ENCODE results near the gene SNTG2.

SNTG2 gene

GRCh38 chr2:953408-953807, 2.8 kb downstream of the SNTG2 start:
- TF ChIP-seq, protein P1, sequence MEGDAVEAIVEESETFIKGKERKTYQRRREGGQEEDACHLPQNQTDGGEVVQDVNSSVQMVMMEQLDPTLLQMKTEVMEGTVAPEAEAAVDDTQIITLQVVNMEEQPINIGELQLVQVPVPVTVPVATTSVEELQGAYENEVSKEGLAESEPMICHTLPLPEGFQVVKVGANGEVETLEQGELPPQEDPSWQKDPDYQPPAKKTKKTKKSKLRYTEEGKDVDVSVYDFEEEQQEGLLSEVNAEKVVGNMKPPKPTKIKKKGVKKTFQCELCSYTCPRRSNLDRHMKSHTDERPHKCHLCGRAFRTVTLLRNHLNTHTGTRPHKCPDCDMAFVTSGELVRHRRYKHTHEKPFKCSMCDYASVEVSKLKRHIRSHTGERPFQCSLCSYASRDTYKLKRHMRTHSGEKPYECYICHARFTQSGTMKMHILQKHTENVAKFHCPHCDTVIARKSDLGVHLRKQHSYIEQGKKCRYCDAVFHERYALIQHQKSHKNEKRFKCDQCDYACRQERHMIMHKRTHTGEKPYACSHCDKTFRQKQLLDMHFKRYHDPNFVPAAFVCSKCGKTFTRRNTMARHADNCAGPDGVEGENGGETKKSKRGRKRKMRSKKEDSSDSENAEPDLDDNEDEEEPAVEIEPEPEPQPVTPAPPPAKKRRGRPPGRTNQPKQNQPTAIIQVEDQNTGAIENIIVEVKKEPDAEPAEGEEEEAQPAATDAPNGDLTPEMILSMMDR (IDR thresholded peaks at IDR 0.05; ENCODE audit: borderline replicate concordance, insufficient read depth, low read depth, low read length): no peak
- H3K4me3 ChIP-seq (ENCODE audit: low read depth, low read length): no peak overlapping the region

GRCh38 chr2:953975-954686, 3.5 kb downstream of the SNTG2 start:
- H3K4me3 ChIP-seq (ENCODE audit: low read depth, low read length): no peak overlapping the region
- TF ChIP-seq, protein P1 (IDR thresholded peaks at IDR 0.05; ENCODE audit: borderline replicate concordance, insufficient read depth, low read depth, low read length): no peak

DNA sequence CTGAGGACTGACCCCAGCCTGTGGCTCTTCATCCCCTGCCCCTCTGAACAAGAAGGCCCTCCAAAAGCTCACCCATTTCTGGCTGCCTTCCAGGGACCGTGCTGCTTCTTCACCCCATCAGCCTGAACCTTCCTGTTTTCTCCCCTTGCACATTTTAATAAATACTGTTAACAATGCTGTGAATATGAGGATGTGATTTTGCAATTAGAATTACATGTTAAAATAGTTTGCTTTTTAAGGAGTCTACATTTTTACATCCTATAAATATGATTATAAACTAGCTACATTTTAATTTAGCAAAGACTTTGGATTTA, 4.0 kb downstream of the SNTG2 start:
- H3K4me3 ChIP-seq (ENCODE audit: low read depth, low read length): no peak overlapping the region
- TF ChIP-seq, protein P1 (IDR thresholded peaks at IDR 0.05; ENCODE audit: borderline replicate concordance, insufficient read depth, low read depth, low read length): no peak

DNA sequence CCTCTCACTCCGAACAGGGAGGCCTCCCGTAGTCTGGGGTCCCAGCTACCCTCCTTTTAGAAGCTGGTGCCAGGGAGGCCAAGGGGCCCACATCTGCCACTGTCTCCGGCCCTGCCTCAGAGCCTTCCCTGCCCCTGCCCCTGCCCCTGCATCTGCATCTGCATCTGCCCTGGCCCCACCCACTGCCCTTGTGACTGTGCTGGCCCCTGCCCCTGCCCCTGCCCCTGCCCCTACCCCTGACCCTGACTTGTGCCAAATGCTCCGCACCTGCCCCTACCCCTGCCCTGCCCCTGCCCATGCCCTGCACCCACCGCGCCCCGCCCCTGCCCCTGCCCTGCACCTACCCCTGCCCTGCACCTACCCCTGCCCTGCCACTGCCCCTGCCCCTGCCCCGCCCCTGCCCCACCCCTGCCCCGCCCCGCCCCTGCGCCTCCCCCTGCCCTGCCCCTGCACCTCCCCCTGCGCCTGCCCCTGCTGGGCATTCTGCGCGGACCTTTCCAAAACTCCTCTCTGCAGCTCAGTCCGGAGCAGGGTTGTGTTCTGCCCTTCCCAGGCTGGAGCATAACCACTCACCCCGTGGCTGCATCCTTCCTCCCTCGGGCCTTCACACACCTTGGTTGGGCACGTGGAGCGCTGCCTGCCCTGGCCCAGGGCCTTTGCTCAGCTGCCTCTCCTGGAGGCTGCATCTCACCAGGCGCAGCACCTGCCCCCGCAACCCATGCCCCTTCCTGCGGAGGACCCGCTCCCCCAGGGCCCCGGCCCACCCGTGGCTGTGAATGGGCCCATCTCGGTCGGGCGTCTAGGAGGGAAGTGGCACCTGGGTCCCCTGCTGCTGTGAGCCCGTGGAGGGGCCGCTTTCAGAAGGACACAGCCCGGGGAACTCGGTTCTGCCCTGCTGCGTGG, 5.4 kb downstream of the SNTG2 start:
- TF ChIP-seq, protein P1 (IDR thresholded peaks at IDR 0.05; ENCODE audit: borderline replicate concordance, insufficient read depth, low read depth, low read length): no peak
- H3K4me3 ChIP-seq (ENCODE audit: low read depth, low read length): no peak overlapping the region

- no peak overlapping the region for H3K4me3 ChIP-seq (ENCODE audit: low read depth, low read length)
- TF ChIP-seq, protein P1 (IDR thresholded peaks at IDR 0.05; ENCODE audit: borderline replicate concordance, insufficient read depth, low read depth, low read length): no peak
Measured at GRCh38 chr2:959457-959856, 8.8 kb downstream of the SNTG2 start.

DNA sequence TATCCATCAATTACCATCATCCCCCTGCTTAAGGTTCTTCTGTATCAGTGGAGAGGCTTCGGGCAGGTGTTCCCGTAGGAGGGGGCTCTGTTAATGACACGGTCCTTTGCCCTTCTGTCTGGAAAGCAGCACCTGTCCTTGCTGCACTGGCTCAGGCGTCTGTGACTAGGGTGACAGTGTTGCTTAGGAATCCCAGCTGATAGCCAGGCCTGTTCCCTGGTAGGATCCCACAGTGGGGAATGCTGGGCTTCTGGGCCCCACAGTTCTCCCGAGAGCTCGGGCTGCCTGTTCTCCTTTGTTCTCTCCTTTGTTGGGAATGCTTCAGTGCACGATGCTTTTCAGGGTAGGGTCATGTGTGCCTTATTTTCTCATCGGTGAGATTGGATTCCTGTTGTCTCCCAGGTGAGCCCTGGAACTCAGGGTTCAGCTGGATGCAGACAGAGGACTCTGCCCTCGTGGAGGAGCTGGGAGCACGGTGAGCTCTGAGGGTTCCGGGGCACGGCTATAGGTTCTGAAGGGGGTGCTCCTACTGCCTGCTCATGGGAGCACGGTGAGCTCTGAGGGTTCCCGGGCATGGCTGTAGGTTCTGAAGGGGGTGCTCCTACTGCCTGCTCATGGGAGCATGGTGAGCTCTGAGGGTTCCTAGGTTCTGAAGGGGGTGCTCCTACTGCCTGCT, 9.6 kb downstream of the SNTG2 start:
- H3K4me3 ChIP-seq (ENCODE audit: low read depth, low read length): no peak overlapping the region
- TF ChIP-seq, protein P1 (IDR thresholded peaks at IDR 0.05; ENCODE audit: borderline replicate concordance, insufficient read depth, low read depth, low read length): no peak
